HG03135 (cell line): ENCODE data around the gene SRP68.

Experiments used
- ATAC-seq: cut with Tn5 transposase; IDR thresholded peaks from one replicate; pipeline ENCODE4 v1.9.1; 2021; ENCODE audit warnings: mild to moderate bottlenecking, moderate library complexity; ENCODE audit not compliant: unreplicated experiment

SRP68 gene

DNA sequence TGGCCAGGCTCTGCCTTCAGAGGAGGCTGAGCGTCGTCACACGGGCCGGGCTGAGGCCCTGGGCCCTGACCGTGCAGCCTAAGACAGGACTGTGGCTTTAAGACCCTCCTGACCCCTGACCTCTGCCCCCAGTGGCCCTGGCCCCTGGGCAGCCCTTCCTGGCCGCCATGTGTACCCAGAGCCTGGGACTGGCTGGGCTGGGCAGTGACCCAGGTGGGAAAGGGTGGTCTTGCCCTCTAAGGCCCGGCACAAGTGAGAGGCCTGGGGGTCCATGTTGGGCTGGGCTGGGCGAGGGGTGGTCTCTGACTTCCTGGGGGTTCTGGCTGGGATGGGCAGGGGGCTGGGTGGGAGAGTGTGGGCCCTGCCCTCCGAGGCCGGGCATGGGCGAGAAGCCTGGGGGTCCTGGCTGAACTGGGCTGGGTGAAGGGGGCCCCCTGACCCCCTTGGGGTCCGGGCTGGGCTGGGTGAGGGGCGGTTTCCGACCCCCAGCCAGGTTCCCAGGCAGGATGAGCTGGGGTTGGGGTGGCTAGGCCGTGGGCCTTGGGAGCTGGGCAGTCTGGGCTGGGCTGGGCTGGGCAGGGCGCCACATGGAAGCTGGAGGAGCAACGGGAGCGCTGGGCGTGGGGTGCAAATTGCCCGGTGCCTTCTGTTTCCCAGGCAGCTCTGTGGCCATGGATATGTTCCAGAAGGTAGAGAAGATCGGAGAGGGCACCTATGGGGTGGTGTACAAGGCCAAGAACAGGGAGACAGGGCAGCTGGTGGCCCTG is 71.4 kb downstream of the SRP68 start, which contains the start of gene CDK3:
CDK3 (plus strand) TSS at position 101 of the 767 bp plus-strand sequence; CDS start at position 672, 571 bp downstream.
- no peak for ATAC-seq

DNA sequence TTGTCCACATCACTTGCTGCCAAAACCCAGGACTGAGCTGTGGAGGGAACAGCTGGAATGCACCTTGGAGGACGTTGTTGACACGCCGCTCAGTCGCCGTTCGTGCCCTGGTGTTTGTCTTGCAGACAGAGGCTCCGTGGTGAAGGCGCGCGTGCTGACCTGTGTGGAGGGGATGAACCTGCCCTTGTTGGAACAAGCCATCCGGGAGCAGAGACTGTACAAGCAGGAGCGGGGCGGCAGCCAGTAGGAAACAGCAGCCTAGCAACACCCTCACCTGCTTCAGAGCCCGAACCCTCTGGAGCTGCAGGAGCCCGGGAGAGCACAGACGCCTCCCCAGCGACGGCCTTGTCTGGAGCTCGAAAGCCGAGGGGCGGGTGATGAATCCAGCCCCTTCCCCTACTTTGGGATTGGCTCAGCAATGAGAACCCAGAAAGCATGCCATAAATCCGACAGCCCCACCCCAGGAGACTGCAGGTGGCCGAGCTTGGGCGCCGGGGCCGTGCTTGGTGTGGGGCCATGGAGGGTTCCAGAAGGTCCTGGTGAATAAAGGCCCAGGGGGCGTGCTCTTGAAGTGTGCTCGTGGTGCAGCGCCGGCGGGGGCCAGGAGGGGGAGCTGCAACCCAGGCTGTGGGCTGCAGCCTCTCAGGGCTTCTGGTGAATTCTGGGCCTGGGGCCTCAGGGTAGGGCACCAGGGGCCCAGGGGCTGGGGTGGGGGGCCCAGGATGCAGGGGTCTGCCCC is 72.1 kb downstream of the SRP68 start:
- no peak for ATAC-seq

DNA sequence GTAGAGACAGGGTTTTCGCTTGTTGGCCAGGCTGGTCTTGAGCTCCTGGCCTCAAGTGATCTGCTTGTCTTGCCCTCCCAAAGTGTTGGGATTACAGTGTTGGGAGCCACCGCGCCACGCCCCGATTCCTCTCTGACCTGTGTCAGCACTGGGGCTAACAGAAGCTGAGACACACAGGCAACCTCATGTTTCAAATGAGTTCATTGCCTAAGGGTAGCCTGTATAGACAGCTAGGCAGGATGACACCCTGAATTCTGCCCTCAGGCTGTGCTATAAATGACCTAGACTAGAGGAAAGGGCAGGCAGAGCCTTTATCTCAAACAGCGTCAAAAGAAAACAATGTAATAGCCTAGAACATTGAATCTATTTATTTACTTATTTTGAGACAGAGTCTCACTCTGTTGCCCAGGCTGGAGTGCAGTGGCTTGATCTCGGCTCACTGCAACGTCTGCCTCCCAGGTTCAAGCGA is 74.0 kb downstream of the SRP68 start:
- no peak for ATAC-seq

DNA sequence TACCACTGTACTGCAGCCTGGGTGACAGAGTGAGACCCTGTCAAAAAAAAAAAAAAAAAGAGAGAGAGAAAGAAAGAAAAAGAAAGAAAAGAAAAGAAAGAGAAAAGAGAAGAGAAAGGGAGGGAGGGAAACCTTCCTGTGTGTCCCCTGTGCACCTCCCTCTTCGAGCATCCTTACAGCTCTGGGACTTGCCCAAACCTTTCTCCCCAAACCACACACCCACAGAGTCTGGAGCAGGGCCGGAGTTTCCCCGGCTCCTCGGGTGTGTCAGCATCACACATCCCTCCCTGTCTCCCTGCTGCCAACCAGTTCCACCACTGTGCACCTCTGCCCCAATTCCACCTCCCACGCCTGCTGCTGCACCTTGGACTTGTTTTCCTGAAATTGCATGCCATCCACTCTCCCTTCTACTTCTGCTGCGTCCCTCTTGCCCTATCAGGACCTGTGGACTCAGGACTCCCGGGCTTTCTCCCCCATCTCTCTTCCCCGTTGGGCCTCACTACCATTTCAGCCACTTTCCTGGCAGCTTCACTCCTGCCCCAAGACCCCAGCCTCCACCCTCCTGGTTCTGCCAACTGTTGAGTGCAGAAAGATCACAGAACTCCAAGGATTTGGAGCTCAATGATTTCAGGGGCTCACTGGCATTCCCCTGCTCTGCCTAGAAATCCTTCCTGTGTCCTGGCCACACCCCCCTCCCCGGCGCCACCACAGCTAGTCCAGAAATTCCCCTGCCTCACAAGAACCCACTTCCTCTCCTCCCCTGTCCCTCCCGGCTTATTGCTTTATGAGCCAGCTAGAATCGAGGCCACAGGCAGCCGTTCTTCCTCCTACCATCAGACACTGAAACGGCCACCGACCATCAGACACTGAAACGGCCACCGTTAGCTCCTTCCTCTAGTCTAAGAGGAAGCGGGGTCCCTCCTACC is 75.4 kb downstream of the SRP68 start:
- ATAC-seq: no peak

DNA sequence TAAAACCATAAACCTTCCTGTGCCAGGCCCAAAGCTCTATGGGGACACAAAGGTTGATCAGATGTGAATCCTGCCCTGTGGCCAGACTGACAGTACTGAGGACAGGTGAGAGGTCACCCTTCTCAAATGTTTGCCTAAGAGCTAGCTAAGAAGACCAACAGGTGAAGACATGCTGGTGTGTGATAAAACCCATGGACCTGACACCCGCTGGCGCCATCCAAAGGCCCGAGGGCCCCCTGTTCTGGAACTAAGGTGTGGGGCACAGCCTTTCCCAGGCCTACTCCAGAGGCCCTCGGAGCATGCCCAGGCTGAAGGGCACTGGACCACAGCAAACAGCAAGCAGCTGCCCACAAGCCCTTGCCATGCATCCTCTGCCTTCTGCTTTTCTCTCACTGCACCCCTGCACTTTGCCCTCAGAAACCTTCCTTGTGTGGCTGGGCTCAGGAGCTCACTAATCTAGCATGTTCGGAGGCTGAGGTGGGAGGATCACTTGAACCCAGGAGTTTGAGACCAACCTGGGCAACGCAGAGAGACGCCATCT is 76.9 kb downstream of the SRP68 start:
- ATAC-seq: no peak

DNA sequence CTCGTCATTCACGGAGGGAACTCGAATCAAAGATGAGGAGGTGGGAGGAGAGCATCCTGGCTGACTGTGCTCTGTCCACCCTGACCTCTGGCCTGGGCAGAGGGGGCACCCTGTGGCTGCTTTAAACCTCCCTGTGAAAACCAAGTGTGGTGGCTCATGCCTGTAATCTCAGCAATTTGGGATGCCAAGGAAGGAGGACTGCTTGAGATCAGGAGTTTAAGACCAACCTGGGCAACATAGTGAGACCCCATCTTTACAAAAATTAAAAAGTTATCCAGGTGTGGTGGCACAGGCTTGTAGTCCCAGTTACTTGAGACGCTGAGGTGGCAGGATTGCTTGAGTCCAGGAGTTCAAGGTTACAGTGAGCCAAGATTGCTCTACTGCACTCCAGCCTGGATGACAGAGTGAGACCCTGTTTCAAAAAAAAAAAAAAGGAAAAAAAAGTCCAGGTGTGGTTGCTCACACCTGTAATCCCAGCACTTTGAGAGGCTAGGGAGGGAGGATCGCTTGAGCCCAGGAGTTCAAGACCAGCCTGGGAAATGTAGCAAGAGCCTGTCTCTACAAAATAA is 77.4 kb downstream of the SRP68 start:
- ATAC-seq: no peak

DNA sequence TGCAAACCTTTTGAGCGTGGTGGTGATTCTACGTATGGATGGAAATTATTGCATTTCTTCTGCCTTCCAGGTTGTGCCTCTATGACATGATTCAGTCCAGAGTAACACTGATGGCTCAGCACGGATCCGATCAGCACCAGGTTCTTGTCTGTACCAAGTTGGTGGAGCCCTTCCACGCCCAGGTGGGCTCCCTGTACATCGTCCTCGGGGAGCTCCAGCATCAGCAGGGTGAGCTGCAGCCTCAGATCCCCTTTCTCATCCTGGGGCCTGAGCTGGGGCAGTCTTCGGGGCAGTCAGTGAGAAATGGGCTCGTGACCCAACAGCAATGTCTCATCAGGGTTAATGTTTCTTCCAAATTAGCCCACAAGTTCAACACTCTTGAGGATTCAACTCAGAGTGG is 80.9 kb downstream of the SRP68 start:
- no peak for ATAC-seq
